ENCODE measurements around the gene SEC31A. TPM values are rescaled to one million over a fixed set of nuclear protein-coding genes. Genes with fewer than 3 reads are reported as not detected.

Gene SEC31A, protein sequence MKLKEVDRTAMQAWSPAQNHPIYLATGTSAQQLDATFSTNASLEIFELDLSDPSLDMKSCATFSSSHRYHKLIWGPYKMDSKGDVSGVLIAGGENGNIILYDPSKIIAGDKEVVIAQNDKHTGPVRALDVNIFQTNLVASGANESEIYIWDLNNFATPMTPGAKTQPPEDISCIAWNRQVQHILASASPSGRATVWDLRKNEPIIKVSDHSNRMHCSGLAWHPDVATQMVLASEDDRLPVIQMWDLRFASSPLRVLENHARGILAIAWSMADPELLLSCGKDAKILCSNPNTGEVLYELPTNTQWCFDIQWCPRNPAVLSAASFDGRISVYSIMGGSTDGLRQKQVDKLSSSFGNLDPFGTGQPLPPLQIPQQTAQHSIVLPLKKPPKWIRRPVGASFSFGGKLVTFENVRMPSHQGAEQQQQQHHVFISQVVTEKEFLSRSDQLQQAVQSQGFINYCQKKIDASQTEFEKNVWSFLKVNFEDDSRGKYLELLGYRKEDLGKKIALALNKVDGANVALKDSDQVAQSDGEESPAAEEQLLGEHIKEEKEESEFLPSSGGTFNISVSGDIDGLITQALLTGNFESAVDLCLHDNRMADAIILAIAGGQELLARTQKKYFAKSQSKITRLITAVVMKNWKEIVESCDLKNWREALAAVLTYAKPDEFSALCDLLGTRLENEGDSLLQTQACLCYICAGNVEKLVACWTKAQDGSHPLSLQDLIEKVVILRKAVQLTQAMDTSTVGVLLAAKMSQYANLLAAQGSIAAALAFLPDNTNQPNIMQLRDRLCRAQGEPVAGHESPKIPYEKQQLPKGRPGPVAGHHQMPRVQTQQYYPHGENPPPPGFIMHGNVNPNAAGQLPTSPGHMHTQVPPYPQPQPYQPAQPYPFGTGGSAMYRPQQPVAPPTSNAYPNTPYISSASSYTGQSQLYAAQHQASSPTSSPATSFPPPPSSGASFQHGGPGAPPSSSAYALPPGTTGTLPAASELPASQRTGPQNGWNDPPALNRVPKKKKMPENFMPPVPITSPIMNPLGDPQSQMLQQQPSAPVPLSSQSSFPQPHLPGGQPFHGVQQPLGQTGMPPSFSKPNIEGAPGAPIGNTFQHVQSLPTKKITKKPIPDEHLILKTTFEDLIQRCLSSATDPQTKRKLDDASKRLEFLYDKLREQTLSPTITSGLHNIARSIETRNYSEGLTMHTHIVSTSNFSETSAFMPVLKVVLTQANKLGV
- total RNA-seq (2021; fragmentation: NEBNext Ultra II Directional; extraction: Animal tissue kit (Norgen Biotek cat#: 25700)) = 100 to 1,000 TPM; 304 to 395 (median 384) TPM
- long read RNA-seq, full-length matches to known transcripts = 60 of 164 reads
- long read RNA-seq, partial matches to known transcripts = 72 of 164 reads
- long read RNA-seq, other reads (novel, unspliced or antisense) = 32 of 164 reads

DNA sequence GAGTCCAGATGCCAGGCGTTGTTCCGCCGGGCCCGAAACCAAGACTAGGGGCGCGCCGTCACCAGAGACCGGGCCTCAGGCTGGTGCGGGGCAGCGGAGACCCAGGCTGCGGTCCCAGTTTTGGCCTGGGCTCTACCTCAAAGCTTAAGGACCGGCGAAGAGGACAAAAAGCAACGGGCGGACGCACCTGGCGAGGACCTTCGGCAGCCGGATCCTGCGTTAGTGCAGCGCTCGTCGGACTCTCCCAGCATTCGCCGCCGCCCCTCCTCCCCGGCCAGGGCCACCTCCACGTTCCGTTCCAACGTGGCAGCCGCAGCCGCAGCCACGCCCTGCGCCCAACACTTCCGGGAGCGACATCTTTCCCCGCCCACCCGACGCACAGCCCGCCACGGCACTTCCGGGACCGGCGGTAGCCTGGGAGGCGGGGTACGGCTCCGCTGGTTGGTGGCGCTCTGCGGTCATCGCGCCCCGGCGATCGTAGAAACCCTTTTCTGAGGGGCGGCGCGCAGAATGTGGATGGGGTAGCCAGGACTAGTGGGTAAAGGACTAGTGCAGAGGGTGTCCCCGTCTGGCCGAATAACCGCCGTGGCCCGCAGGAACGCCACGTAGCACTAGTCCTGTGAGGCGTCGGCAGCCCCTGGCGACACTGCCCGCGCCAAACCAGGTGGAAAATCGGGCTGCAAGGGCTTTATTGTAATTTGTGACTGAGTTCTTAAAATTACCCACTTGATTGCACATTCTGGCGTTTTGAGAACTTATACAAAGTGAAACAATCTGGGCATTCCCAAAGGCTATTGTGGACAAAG, at the start of gene SEC31A:
TSS of gene SEC31A (minus strand) at position 253 of the 806 bp plus-strand sequence. CDS start 9,217 bp downstream, outside the sequence.
- TF ChIP-seq, protein P1, sequence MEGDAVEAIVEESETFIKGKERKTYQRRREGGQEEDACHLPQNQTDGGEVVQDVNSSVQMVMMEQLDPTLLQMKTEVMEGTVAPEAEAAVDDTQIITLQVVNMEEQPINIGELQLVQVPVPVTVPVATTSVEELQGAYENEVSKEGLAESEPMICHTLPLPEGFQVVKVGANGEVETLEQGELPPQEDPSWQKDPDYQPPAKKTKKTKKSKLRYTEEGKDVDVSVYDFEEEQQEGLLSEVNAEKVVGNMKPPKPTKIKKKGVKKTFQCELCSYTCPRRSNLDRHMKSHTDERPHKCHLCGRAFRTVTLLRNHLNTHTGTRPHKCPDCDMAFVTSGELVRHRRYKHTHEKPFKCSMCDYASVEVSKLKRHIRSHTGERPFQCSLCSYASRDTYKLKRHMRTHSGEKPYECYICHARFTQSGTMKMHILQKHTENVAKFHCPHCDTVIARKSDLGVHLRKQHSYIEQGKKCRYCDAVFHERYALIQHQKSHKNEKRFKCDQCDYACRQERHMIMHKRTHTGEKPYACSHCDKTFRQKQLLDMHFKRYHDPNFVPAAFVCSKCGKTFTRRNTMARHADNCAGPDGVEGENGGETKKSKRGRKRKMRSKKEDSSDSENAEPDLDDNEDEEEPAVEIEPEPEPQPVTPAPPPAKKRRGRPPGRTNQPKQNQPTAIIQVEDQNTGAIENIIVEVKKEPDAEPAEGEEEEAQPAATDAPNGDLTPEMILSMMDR (IDR thresholded peaks at IDR 0.05) = peak; percentile 38; the same call in 1 of the 2 replicates
- DNase-seq = peak; percentile 95
- peaks cover 48% of the 10 kb centered on the region for H3K36me3 Mint-ChIP-seq (ENCODE audit: low read depth)
- H3K27ac Mint-ChIP-seq = peak within 1 kb of the TSS; percentile 98
- H3K4me3 Mint-ChIP-seq = peak within 1 kb of the TSS; percentile 96
- H3K27me3 Mint-ChIP-seq (ENCODE audit: insufficient read depth) = peaks cover 11% of the 10 kb centered on the region
- H3K4me1 Mint-ChIP-seq (ENCODE audit: low read depth) = peaks cover 53% of the 10 kb centered on the region
- H3K9me3 Mint-ChIP-seq = peaks cover 5% of the 10 kb centered on the region; the same call in 1 of the 2 replicates

DNA sequence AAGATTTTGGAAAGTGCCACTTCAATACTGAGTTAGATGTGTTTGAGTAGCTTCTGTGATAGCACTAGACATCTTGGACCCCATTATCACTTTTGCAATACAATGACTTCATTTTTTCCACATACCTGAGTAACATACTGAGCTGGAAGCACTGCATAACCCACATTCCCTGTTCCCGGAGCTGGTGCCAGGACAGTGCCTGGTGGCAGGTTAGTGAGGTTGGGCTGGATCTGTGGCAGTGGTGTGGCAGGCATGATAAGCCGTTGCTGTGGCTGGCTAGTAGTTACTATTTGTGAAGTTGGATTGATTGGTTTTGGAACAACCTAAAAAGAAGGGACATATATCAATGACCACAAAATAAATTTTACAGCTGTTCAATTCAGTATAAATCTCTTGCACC, 48.5 kb upstream of the SEC31A start:
- Mint-ChIP-seq H3K4me1 (ENCODE audit: low read depth) (no peaks in the 10 kb centered on the region), H3K9me3 (no peaks in the 10 kb centered on the region), H3K36me3 (ENCODE audit: low read depth) (peaks cover 34% of the 10 kb centered on the region; the same call in 1 of the 2 replicates), H3K4me3 (no peak overlapping the region), H3K27me3 (ENCODE audit: insufficient read depth) (no peaks in the 10 kb centered on the region), H3K27ac (no peak overlapping the region)
- DNase-seq = no peak
- TF ChIP-seq, protein P1 (IDR thresholded peaks at IDR 0.05) = no peak

DNA sequence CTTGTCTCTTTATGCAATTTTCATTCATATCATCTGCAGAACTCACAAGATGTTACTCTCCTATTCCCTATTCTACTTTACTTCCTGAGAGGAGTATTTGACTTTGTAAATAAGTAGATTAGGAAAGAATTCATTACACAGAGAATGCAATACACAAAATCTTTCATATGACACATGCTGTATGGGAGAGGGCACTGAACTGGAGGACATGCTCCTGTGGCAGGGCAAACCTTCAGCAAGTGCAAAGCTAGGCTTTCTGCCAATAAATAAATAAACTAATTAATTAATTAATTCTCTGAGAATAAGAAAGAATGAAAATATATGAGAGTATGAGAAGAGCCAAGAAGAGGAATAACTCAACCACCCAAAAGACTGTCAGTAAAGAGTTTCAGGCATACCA, 43.5 kb upstream of the SEC31A start:
- no peaks in the 10 kb centered on the region for H3K27me3 Mint-ChIP-seq (ENCODE audit: insufficient read depth)
- H3K9me3 Mint-ChIP-seq = no peaks in the 10 kb centered on the region
- DNase-seq = no peak
- H3K27ac Mint-ChIP-seq = no peak overlapping the region
- no peak overlapping the region for H3K4me3 Mint-ChIP-seq
- TF ChIP-seq, protein P1 (IDR thresholded peaks at IDR 0.05) = no peak
- H3K36me3 Mint-ChIP-seq (ENCODE audit: low read depth) = peaks cover 42% of the 10 kb centered on the region
- no peaks in the 10 kb centered on the region for H3K4me1 Mint-ChIP-seq (ENCODE audit: low read depth)

DNA sequence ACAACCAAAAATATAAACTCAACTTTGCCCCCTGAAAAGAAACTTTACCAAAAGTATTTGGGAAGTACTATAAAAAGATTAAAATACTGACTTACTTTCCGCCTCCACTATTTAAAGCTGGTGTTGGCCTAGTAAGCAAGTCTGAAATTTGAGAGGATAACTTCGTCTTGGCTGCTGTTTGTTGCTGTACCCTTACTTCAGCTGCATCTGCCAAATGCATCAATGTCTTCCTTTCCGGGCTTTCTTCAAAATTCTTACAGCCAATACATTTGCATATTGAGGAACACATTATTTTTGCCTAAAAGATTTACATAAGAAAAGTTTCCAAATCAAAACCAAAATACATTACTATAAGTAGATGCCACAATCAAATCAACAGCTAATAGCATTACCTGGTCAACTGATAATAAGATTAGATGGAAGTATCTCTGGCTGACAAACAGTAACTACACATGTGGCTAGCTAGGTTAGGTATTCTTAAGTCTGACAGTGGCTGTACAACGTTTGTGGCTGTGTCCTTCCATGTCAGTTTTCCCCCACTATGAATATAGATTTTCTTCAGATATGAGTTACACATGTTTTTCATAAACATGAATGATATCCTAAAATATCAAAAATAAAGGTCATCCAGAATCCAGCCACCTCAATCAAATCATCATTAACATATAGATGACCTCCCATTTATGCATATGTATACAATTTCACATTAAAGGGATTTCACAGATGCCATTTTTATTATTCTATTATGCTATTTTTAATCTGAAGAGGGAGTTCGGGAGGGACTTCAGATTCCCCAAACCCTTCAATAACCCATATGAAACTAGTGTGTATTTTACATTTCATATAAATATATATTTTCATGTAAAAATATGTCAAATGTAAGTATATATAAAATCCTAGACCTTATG, 40.1 kb upstream of the SEC31A start:
- Mint-ChIP-seq H3K27ac (no peak overlapping the region), H3K9me3 (no peaks in the 10 kb centered on the region), H3K27me3 (ENCODE audit: insufficient read depth) (no peaks in the 10 kb centered on the region), H3K4me1 (ENCODE audit: low read depth) (no peaks in the 10 kb centered on the region), H3K36me3 (ENCODE audit: low read depth) (peaks cover 34% of the 10 kb centered on the region), H3K4me3 (no peak overlapping the region)
- TF ChIP-seq, protein P1 (IDR thresholded peaks at IDR 0.05) = no peak
- DNase-seq = no peak

Measured in HFFc6 (cell line).